HG03103 (cell line): Measurements from ENCODE around the gene DCST1.
A peak's percentile ranks its signal among the peaks of the same experiment; 100 is the strongest.

Experiments
- ATAC-seq: cut with Tn5 transposase; IDR thresholded peaks from one replicate; pipeline ENCODE4 v1.9.1; 2021; ENCODE audit warnings: low read depth; ENCODE audit not compliant: unreplicated experiment

Gene DCST1

DNA sequence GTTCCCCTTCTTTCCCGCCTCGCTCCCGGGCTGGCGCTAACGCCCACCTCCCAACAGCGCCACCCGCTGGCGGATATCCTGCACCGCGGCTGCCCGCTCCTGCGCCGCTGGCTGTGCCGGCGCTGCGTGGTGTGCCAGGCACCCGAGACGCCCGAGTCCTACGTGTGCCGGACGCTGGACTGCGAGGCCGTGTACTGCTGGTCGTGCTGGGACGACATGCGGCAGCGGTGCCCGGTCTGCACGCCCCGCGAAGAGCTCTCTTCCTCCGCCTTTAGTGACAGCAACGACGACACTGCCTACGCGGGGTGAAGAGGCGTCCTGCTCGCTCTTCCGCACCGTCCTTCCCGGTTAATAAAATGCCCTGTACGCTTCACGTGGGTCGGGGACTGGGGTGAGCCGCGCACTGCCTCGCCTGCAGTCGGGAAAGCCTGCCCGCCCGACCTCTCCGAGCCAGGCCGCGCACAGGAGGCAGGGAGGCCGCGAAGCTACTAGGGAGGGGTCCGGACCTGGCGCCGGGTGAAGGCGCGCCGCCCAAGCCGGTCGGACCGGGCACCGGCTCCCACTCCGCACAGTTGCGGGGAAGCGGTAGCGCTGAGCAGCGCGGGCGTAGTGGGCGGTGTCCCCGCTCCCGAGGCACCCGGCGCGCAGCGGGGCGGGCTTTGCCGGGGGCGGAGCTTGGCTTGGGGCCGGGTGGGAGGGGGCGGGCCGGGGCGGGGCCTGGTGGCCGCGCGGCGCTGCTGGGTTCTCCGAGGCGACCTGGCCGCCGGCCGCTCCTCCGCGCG lies 17.1 kb downstream of the DCST1 start, which contains the start of gene ADAM15:
ADAM15 (plus strand) TSS at position 757 of the 782 bp plus-strand sequence. CDS start 71 bp downstream, outside the sequence.
- no peak for ATAC-seq

DNA sequence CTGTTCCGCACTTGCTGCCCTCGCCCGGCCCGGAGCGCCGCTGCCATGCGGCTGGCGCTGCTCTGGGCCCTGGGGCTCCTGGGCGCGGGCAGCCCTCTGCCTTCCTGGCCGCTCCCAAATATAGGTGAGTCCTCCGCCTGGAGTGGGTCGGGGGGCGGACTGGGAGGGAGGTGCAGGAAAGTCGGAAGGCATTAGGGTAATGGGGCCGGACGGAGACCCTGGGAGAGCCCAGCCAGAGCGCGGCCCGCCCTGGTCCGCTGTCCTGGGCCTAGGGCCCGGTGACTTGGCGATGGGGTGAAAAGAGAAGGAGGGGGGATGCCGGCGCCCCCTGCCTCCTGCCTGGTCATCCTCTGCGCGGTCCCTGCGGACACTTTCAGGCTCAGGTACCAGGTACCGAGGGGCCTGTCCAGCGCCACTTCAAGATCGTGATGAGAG lies 17.7 kb downstream of the DCST1 start:
- no peak for ATAC-seq

DNA sequence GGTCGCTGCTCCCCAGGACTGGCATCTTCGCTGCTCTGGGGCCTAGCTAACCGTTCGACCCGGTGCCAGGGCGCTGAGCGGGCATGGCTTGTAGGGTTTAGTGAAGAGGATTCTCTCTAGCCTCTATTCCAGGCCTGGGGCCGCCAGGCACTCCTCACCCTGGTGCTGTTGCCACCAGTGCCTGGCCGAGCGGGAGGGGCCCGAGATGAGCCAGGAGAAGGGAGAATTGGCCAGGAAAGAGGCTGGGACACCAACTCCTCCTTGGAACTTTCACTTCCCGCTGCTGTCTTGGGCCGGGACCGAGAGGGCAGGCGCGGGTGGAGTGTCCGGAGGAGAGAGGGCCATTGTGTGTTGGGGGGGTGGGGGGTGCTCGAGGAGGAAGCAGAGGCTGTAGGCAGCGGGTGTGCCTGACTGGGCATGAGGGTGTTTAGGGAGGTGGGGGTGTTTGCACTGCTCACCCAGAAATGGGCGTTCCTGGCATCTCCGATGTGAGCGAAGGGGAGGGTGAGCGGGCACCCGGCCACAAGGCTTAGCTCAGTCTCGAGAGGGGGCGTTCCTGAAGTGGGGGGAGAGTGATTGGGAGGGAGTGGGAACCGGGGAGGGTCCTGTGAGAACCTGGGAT lies 18.3 kb downstream of the DCST1 start:
- ATAC-seq = no peak

DNA sequence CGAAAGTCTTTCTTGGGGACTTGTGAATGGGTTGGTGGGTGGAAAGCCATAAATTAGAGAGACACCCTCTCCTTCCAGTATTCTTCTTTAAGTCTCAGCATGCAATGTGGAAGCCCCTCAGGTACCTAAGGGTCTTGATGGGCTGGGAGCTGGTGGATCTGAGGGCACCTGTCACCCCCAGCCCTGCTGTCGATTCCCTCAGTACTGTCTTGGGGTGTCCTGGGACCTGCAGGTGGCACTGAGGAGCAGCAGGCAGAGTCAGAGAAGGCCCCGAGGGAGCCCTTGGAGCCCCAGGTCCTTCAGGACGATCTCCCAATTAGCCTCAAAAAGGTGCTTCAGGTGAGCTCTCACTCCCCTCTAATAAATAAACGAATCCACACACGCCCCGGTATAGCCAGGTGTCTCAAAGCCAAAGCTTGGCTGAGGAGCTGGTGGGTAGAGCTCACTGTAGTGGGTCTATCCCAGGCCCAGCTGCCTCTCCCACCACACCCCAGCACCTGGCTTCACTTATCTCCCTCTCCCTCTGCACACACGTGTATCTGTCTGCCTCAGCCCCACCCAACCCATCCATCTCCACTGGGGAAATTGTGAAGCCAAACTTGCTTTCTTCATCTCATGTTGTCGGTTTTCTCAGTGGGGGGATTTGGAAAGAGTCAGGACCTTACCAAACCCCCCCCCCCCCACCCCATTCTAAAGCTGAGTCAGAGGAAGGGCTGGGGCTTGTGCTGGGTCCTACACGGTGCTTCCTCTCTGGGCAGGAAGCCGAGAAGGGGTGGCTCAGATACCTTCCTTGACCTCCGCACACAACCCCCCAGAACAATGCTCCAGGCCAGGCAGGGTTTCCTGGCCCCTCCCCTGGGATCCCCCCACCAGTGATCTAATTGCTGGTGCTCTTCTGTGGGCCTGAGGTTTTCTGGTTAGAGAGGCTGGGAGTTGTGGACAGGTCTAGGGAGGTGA lies 19.1 kb downstream of the DCST1 start:
- ATAC-seq = no peak

DNA sequence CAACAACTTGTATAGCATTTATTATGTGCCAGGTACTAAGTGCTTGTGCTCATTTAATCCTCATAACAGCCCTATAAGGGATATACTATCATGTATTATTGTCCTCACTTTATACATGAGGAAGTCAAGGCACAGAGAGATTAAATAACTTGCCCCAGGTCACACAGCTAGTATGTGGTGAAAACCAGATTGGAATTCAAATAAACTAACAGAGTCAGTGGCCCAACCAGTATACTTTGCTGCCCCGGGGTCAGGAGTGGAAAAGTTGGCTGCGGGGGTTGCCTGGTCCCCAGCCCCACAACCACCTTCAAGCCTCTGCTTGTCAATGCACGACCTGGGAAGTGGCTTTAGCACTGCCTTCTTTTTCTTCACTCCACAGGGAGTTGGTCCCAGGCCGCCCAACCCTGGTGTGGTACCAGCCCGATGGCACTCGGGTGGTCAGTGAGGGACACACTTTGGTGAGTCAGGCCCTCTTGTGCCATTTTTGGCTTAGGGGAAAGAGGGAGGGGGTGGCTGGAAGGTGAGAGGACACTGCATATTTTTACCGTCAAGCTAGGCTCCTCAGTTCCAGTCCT lies 20.0 kb downstream of the DCST1 start:
- no peak for ATAC-seq

DNA sequence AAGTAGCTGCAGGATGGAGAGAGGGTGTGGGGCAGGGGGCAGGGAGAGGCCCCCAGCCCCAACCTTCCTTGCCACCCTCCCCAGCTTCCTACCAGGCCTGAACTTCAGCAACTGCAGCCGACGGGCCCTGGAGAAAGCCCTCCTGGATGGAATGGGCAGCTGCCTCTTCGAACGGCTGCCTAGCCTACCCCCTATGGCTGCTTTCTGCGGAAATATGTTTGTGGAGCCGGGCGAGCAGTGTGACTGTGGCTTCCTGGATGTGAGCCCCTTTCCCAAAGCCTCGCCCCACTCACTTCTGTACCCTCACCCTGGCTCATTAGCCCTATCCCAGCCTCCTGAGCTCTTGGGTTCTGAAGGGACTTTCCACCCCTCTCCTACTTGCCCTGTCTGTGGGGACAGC lies 23.5 kb downstream of the DCST1 start:
- ATAC-seq = no peak

DNA sequence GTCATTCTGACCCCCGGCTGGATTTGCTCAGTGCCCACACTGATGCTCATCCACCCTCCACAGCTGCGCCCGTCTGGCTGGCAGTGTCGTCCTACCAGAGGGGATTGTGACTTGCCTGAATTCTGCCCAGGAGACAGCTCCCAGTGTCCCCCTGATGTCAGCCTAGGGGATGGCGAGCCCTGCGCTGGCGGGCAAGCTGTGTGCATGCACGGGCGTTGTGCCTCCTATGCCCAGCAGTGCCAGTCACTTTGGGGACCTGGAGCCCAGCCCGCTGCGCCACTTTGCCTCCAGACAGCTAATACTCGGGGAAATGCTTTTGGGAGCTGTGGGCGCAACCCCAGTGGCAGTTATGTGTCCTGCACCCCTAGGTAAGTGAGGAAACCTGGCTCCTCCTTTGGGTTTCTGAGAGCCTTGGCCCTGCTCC lies 24.2 kb downstream of the DCST1 start:
- no peak for ATAC-seq

DNA sequence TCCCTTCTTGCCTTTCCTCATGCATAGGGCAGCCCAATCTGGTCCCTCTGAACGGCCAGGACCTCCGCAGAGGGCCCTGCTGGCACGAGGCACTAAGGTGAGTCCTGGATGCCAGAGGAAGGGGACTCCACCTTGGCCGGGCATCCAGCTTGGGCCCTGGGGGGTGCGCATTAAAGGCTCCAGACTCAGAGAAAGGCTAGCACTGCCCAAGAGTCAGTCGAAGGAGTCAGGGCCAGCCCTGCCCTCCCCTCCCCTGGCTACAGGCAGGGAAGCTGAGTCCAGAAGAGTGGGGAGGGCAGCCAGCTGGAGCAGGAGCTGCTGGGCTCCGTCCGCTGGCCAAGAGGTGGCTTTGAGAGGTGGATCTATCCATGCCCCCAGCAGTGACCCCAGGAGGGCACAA lies 27.1 kb downstream of the DCST1 start:
- no peak for ATAC-seq

DNA sequence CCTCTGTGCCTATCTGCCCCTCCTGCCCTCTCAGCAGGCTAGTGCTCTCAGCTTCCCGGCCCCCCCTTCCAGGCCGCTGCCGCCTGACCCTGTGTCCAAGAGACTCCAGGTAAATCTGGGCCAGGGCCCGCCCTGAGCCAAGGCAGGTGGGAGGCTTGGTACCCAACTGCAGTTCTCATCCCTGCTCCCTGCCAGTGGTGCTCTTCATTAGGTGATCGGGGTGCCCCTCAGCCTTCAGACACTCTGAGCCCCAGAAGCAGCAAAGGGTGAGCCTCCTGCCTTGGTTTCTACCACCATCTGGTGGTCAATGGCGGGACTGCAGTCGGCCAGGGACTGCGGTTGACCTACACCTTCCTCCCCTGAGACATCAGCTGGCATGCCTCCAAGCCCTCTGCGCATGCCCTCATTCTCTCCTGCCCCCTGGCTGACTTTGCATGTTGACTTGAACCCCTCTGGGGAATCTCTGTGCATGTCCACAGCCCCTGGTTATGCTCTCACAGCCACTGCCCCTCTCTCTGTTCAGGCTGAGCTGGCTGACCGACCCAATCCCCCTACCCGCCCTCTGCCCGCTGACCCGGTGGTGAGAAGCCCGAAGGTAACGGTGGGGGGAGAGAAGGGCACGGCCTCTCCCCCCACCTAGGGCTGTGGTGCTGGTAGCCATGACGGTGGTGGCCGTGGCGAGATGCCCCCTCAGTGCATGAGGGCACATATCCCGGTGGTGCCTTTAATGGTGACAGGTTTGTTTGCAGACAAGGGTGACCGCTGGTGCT lies 27.9 kb downstream of the DCST1 start:
- ATAC-seq = no peak

DNA sequence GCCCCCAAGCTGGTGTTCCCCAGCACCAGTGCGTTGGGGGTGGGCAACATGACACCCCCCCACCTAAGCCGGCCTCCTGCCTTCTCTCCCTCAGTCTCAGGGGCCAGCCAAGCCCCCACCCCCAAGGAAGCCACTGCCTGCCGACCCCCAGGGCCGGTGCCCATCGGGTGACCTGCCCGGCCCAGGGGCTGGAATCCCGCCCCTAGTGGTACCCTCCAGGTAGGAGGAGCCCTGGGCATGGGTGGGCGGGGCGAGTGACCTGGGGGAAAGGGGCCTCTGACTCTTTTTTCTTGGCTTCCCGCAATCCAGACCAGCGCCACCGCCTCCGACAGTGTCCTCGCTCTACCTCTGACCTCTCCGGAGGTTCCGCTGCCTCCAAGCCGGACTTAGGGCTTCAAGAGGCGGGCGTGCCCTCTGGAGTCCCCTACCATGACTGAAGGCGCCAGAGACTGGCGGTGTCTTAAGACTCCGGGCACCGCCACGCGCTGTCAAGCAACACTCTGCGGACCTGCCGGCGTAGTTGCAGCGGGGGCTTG lies 28.6 kb downstream of the DCST1 start:
- ATAC-seq = no peak

DNA sequence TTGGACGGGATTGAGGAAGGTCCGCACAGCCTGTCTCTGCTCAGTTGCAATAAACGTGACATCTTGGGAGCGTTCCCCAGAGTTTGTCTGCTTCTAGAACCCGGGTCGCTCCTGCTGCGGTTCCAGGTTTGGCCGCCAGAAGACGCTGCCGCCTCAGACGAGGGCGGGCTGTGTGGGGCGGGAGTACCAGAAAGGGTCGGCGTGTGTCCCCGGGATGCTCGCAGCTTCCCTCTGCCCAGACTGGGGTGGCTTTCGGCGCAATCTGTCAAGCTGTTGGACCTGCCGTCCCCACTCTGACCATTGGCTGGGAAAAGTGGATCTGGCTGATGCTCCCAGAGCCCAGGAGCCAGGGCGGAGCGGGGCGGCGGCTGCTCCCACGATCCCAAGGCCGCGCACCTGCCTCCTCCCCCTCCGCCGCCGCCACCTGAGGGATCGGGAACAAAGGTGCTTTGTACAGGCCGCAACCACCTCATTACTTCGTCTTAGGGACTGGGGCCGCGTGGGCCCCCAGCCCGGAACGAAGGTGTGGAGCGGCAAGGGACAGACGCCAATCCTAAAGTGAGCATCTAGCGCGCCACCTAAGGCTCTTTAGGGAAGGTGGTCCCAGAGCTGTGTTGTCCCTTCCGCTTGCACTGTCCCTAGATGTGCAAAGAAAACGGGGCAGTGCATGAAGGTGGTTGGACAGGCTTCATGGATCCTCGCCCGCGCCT lies 29.2 kb downstream of the DCST1 start:
- no peak for ATAC-seq

DNA sequence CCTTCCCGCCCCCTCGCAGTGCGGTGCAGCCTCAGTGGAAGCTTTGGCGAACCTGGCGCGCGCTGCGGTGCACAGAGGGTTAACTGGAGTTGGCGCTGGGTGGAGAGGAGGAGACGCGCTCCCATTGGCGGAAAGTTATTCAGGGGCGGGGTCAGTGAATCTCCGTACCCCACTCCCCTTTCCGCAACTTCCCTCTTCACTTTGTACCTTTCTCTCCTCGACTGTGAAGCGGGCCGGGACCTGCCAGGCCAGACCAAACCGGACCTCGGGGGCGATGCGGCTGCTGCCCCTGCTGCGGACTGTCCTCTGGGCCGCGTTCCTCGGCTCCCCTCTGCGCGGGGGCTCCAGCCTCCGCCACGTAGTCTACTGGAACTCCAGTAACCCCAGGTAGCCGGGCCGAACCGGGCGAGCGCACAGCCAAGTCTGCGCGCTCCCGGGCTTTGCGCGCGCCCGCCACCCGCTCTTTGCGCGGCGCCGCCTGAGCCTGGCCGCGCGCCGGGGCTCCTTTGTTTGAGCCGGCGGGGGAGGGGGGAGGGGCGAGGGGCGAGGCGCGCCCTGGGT lies 30.0 kb downstream of the DCST1 start, which contains the start of gene EFNA4:
EFNA4 (plus strand) TSS at position 191 of the 561 bp plus-strand sequence; CDS start at position 275, 84 bp downstream.
- ATAC-seq = peak; percentile 80

DNA sequence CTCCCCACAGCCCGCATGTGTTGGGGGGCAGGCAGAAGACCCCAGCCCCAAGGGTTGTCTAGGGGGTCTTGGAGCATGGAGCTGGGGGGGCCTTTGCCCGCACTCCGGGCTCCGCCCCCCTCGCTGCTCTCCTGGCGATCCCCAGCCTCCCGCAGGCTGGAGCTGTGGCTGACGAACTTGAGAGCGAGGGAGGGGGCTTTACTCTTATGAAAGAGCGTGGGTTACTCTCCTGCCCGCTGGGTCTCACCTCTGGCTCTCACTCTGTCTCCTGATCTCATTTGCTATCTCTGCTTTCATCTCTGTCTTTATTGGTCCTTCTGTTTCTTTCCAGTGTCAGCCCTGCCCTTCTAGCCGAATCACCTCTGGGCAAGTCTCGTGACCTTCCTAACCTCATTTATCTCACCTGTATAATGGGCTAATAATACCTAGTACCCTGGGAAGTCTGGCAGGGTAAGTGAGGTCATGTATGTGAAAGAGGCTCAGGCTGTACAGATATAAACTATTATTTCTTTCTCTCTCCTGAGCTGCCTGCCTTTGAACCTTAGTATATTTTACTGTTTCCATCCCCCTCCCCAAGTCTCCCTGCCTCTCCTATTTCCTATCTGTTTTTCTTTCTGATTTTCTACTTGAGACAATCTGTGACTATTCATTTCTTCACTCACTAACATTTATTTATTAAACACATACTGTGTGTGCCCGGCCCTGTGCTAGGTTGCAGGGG lies 30.6 kb downstream of the DCST1 start:
- no peak for ATAC-seq

DNA sequence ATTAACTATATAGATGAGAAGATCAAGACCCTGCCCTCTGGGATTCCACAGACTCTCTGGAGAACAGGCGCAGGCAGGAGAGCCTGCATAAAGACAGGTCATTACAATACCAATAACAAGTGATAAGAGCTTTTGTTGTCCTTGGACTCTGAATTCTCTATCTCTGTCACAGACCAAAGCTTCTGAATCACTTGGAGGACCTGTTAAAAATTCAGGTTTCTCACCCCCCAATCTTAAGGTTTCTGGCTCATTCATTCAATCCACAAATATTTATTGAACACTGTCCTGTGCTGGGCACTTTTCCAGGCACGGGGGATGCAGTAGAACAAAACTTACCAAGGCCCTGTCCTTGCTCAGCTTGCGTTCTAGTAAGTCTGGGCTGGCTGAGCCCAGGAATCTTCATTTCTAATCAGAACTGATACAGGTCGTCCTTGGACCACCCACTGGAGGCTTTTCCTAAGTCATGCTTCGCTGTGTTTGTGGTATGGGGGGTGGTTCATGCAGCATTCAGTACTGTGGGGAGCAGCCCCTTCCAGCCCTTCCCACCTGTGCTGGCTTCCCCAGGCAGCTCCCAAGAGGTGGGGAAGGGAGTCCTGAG lies 31.3 kb downstream of the DCST1 start:
- ATAC-seq = no peak

DNA sequence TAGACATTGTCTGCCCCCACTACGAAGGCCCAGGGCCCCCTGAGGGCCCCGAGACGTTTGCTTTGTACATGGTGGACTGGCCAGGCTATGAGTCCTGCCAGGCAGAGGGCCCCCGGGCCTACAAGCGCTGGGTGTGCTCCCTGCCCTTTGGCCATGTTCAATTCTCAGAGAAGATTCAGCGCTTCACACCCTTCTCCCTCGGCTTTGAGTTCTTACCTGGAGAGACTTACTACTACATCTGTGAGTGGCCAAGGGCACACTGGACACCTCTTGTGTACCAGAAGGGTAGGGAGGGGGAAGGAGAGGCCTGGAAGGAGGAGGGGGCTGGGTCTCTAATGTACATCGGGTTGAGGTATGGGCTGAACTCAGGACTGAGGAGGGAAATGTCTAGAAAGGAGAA lies 33.2 kb downstream of the DCST1 start:
- ATAC-seq = no peak

DNA sequence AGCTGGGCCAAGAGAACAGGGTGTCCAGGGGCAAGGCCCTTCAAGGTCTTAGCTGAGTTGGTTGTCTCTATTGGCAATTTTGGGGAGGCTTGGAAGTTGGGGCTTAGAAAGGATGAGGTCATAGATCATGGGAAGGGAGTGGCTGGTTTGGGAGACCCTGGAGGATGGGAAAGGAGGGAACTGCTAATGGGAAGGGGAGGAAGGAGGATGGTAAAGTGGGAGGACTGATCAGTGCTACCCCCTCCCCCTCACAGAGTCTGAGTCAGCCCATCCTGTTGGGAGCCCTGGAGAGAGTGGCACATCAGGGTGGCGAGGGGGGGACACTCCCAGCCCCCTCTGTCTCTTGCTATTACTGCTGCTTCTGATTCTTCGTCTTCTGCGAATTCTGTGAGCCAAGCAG lies 35.0 kb downstream of the DCST1 start:
- ATAC-seq = no peak

DNA sequence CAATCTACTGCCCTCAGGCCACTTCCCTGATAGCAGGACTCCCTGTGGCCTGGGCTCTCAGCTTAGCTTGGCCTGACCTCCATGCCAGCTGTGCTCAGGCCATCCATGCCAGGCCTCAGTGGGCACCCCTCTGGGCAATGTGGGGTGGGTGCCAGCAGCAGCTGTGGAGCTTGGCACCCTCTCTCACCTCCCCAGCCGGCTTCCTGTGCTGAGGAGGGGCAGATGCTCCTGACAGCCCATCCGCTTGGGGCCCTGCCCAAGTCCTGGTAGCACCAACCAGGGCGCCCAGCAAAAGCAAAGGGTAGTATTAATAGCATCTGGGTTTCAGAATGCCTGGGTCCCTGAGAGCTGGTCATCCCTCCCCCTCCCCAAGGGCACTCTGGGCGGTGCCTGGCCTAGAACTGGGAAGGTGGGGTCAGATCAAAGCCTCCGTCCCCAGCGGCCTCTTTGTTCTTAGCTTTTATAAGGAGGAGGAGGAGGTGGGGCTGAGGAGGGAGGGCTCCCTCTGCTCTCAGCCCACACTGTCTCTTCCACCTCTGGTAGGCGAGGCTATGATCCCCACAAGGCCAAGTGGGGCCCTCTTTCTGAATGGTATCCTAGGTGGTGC lies 36.0 kb downstream of the DCST1 start:
- no peak for ATAC-seq
